HL-60/S4 (cell line): ENCODE measurements around the gene NT5C1A.

Source experiments
- in situ Hi-C: fragments of 300-500 bp; cut with MboI; formaldehyde crosslinking; loops from 2 replicates; pipeline ENCODE4 v1.14.3; 2022; ENCODE audit warnings: low sequenced_read_pairs

The NT5C1A gene

DNA sequence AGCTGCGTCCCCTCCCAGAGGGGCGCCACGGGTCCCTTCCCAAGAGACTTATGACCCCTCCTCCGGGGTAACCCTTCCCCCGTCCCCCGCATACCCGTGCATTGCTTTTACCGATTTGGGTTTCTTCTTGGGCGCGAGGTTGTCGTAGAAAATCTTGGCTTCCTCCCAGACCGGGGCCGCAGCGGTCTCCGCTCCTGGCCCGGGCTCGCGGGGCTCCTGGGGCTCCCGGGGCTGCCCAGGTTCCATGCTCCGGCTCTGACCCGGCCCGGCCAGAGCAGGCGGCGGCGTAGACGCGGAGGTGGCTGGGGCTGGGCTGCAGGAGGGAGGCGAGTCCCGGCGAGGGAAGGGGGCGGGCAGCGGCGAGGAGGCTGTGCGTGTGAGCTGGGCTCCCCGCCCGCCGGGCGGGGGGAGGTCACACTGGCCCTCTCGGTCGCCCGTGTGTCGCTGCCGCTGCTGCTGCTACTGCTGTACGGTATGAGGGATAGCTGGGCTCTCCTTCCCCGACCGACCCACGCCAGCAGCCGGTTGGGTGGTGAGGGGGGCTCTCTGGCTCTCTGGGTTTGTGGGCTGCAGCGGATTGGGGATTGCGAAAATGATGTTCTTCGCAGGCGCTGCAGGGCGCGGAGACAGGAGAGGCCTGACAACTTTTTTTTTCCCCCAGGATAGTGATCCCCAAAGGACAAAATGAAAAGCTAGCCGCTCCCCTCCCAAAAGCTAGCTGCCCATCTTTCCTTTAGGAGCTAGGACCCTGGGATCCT lies at the start of gene NT5C1A:
NT5C1A (minus strand) TSS at position 315 of the 758 bp plus-strand sequence; CDS start at position 246, 69 bp downstream.
- in situ Hi-C loops: no loop called here

DNA sequence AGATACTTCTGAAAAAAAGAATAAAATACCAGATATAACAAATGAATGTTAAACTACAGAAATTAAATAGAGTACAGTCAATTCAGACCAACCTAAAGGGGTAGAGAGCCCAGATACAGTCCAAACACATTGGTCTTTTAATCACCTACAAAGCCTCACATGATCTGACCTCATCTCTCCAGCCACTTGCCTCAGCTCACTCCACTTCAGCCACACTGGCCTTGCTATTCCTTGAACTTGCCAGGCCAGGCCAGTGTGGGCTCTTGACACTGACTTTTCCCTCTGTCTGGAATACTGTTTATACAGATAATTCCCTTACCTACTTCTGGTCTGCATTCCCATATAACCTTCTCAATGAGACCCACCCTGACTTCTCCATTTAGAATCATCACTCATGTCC lies 49.8 kb upstream of the NT5C1A start:
- in situ Hi-C loops: no loop called here

DNA sequence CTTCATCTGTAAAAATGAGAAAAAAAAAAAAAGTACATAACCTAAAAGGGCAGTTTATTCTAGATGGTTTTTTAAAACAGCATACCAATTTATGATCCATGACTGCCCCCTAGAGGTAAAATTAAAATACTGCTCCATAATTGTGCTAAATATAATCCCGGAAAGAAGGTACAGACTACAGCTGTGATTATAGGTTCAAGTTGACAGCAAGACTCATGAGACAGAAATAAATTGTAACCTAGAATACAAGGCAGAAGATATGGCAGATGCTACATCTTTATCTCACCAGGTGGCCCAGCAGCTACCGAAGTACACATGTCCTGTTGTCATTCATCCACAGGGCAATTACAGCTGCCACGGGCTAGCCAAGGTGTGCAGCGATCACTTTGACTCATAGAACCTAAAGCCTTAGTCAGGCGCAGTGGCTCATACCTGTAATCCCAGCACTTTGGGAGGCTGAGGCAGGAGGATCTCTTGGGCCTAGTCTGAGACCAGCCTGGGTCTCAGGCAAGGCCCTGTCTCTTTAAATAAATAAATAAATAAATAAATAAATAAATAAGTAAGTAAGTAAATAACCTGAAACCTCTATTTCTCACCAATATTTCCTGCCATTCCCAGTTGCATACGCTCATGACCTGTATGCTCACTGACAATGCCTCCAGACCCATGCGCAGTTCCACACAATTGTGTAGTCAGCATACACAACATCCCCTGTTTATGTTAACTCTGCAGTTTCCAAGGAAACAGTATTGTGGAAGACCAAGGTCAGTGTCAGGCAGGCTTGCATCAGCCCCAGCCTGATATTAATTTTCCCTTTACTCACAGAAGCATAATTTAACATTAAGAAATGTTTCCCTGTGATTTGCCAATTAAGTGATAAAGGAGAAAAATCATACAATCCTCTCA lies 48.4 kb upstream of the NT5C1A start:
- in situ Hi-C loops: no loop called here

DNA sequence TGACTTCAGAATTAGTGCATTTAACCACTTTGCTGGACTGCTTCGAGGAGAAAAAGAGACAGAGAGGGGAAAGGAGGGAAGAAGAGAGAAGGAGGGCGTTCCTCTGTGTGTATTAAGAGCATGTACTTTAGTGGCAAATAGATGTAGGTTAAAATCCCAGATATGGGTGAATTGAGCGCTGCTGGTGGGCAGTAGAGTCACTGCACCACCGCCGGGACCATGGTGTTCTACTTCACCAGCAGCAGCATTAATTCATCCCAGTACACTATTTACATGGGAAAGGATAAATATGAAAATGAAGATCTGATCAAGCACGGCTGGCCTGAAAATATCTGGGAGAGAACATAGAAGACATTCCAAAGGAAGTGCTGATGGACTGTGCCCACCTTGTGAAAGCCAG lies 45.9 kb upstream of the NT5C1A start:
- in situ Hi-C loops: no loop called here

DNA sequence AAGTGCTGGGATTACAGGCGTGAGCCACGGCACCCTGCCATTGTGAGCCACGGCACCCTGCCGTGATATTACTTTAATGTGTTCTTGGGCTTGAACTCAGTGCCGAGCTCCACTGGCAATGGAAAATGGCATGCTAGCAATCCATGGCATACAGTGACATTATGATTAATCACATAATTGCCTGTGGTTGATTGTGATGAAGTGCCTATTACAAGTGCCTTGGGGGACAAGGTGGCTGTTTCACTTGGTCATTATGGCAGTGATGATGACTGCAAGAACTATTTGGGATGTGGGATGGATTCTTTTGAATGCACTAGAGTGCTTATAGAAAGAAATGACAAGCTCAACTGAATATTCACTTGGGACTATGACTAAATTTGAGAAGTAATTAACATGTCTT lies 41.6 kb upstream of the NT5C1A start:
- in situ Hi-C loops: no loop called here

DNA sequence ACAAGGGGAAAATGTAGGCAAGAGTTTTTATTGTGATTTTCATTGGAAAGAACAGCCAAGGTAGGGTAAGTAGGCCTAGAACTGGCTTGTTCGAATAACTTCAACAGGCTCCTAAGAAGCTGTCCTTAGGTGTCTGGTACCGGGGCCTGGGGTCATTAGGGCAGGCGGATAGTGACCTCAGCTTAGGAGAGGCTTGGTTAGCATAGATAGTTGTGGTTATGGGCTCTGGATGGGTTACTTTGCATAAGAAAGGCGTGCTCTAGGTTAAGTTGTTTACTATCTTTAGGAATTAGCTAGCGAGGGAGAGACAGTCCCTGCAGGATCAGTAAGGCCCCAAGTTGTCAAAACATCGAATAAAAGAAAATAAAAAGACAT lies 40.0 kb upstream of the NT5C1A start:
- in situ Hi-C loops: no loop called here

DNA sequence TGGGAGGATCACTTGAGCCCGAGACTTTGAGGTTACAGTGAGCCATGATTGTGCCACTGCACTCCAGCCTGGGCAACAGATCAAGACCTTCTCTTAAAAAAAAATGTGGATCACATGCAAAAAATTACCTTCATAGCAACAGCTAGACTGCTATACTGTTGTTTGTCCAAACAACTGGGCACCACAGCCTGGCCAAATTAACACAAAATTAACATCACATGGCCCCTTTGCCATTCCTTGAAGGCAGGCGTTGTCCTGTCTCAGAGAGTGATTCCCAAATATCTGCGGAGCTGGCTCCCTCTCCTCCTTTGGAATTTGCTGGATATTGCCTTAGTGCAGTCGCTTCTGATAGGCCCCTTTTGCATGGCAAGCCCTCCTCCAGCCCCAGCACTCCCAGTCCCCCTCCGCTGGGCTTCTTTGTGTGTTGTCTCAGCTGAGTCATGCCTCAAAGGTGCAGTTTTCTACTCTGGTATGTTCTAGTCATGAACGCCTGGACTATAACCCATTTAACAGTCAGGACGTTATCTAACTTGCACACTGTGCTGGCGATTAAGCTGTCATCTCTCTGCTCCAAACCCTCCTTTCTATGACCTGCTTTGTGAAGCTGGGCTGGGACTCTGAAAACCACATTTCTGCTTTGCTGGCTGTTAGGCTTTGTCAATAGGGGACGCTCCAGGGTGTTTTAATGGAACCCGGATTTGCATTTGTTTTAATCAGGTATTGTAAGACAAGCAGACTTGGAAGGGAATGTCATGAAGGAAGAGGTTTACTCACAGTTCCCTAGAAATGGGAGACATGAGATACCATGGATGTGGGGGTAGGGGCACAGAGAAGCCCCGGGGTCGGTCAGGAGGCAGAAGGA lies 39.4 kb upstream of the NT5C1A start:
- in situ Hi-C loops: no loop called here

DNA sequence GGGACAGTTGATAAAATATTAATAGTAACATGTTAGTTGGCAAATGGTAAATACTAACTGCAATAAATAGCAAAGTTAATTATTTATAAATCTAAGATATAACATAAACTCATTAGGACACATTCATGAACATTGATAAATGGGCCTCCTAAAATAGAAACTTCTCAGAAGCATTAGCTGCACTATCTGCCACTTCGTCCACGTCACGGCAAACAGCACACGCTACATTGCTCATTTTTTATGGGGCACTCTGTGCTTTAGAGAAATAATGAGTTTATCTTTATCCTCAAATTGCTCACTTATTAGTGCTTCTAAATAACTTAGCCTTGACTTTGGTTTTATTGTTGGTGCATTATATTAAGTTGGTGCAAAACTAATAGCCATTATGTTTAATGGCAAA lies 35.6 kb upstream of the NT5C1A start:
- in situ Hi-C loops: no loop called here

DNA sequence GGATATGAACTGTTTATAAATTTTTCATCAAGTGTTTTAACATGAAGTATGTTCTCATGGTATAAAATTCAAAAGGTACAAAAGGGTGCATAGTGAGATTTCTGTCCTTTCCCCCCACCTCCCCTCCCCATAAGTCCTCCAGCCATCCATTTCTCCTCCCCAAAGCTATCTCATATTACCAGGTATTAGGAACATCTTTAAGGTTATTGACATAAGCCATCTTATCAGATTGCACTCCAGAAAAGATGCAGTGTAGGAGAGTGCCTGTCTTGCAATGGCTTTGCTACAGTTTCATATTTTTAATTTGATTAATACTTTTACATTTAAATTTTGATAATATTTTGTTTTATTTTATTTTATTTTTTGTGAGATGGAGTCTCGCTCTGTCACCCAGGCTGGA lies 32.9 kb upstream of the NT5C1A start:
- in situ Hi-C loops: no loop called here

DNA sequence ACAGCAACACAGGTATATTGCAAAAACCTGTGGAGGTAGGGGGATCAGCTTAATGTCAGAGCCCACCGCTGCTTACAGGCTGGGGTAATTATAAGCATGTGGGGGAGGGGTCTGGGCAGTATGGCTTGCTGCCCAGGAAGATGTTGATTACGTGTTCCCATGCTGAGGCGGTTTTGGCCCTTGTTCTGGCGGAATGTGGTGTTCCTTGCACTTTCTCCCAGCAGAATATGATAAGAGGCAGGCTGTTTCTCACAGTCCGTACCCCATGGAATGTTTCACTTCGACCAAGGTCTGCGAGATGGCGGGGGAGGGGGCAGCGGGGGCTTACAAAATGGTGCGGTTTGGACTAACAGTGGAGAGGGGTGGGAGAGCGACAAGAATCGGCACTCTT lies 29.1 kb upstream of the NT5C1A start:
- in situ Hi-C loops: no loop called here

DNA sequence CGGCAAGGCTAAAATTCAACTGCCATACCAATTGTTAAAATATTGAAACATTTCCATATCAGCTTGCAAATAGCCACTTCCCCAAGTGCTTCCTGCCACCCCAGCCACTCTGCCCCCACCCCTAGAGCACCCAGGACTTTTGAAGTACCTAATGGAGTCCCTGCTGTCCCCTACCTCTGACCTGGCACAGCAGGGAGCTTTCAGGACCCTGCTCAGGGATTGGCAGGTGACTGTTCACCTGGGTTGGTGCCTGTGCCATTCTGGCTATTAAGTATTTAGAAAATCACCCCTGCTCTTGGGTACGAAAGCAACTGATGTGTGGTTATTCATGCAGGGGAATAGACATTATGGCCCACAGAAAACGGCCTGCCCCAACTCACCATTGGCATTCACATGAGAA lies 28.4 kb upstream of the NT5C1A start:
- in situ Hi-C loops: no loop called here

DNA sequence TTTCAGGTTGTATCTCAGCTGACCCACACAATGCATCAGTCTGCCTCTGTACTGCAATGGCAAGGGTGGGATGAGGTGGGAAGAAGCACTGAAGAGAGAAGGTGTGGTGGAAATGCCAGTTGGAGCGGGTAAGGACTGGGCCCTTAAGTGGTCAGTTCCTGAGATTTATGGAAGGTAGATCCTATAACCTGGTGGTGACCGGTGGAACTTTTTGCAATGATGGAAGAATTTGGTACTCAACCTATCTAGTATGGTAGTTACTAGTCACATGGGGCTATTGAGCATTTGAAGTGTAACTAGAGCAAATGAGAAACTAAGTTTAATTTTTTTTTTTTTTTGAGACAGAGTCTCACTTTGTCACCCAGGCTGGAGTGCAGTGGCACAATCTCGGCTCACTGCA lies 27.5 kb upstream of the NT5C1A start:
- in situ Hi-C loops: no loop called here

DNA sequence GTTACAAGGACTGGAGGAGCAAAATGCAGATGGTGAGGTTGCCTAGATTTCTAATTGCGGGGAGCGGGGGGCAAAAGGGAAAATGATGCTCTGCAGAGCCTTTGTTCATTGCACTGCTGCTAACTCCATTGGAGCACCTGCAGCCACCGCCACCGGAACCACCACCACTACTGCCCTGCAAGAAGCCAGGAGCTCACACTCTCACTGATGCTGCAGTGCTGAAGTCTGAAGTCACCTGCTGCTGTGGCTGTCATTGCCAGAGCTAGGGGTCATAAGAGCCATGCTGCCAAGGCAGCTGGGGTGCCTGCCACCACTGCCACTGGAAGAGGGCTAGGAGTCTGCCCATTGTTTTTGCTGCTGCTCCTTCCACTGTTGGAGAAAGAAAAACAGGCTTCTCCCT lies 26.7 kb upstream of the NT5C1A start:
- in situ Hi-C loops: no loop called here

DNA sequence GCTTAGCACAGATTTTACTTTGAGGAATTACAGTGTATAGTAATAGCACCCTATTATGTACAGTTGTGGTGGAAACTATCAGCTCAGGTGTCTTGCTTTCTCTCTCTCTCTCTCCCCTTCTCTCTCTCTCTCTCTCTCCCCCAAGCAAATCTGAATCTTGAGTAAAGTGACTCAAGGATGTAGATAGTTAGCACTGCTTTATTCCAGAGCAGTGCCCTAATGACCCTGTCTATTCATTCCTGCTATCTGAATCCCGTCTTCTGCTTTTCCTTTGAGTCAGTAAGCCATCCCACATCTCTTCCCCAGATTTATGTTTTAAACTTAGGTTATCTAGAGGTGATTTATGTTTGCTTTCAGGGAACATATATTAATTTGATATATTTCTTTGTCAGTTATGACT lies 24.5 kb upstream of the NT5C1A start:
- in situ Hi-C loops: no loop called here

DNA sequence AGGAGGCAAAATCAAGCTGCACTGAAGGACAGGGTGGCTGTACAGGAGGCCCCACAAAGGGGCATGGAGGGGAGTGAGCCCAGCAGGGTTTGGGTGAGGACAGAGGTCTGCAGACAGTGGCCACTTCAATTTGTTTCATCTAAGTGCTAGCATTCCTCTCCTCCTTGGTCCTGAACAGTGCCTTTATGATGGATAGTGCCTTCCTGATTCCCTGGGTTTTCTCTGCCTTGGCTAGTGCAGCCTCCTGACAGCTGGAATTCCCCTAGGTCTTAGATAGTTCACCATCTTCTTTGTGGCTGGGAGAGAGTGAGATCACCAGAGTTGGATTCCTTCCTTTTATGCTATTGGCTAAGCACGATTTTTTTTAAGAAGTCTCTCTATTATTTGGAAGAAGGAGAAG lies 23.1 kb upstream of the NT5C1A start:
- in situ Hi-C loops: no loop called here

DNA sequence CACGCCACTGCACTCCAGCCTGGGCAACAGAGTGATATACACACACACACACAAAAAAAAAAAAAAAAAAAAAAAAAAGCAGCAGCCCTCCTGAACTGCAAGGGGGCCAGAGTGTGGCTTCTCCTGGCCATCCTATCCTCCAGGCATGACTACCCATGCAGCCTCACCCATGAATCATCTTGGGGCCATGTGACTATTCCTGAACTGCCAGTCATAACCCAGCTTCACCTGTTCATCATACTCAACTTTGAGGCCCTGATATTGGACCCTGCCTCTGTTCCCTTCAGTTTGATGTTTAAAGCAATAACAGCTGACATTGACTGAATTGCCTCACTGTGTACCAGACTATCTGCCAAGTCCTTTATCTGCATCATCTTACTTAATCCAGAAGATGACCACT lies 22.1 kb upstream of the NT5C1A start:
- in situ Hi-C loops: no loop called here

DNA sequence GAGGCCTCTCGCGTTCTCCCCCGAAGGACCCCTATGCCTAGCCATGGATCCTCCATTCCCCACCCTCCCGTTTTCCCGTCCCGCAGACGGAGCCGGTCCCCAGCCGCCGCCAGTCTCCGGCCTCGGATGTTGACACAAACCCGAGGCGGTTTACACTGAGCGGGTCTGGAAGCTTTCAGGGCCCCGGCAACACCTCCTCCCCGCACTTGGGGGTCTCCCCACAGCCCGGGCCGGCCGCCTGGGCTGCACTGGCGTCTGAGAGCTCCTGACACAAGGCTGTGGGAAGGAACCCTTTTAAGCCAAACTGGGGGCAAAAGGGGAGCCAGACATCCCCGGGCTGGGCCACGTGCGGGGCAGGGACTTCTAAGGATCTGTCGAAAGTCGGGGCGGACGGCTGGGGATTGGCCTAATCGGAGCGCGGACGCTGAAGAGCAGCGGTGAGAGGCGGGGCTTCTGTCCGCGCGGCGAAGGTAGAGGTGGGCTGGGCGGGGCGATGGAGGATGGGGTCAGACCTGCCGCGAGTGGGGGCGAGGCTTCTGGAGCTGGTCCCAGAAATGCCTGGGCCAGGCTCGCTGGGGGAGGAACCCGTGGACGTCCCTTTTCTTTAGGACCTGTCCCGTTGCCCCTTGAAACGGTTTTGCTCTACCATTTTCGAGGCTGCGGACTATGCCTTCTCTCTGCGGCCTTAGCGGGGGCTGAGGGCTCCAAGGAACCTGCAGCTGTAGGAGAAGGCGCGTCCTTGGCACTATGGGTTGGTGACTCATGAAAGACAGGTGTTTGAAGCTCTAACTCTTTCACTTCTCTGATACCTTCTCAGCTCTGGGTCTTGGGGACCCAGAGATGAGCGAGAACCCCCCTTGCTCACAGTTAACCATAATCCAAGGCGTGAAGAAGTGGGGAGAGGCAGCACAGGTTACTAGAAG lies 20.5 kb upstream of the NT5C1A start:
- in situ Hi-C loops: no loop called here

DNA sequence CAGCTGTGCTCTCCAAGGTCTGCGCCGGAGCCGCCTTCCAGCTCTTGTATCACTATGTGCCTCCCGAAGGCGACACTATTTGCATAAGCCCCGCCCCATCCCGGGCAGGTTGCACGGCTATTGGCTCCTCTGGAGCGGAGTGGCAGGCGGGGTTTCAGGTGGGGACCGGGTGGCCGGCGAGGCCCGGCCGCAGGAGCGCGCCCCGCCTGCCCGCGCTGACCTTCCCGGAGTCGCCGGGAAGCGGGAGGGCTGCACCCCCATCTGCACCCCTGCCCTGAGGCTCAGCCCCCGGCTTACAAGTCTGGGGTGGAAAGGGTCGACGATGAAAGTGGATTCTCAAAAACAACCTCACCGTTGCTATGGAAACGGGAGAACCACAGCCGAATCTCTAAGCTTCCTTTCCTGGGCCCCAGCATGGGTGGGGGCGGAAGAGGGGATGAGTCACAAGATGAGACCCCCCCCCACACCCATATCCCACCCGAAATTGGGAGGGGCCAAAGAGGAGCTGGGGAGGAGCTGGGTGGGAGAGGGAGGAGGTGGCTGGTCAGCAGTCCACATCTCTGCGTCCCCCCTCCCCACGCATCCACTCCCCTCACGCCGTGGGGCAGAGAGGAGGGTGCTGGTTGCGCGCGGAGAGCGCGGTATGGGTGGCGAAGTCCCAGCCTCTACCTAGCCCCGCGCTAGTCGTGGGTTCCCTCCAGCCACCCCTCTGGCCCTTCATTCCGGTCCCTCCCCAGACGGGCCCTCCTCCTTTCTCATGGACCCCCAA lies 19.7 kb upstream of the NT5C1A start, which contains the start of gene HPCAL4:
HPCAL4 (minus strand) TSS at position 51 of the 769 bp plus-strand sequence. CDS start 6,830 bp downstream, outside the sequence.
- in situ Hi-C loops: no loop called here

DNA sequence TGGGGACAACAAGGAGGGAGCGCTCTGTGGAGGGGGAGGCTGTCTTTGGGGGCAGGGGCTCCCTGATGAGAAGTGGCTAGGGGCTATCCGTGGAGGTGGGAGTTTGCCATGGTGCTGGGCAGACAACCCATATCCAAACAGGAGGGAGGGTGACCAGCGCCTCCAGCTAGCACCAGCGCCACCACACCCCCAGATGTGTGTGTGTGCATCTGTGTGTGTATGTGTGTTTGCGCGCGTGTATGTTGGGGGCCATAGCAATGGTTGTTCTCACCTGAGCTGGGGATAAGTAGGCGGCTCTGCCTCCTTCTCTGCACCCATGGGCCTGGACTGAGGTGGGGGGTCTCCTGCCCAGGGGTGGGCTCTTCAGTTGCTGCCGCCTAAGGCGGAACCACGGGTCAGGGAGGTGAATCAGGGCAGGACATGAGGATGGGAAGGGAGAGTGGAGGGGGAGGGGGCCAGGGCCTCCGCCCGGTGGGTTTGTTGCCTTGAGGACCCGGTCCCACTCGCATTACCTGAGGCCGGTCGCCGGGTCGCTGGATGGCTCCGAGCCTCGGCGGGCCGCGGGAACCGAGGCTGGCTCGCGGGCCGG lies 19.0 kb upstream of the NT5C1A start:
- in situ Hi-C loops: no loop called here
